ENCODE results near the gene ANO7.

DNA sequence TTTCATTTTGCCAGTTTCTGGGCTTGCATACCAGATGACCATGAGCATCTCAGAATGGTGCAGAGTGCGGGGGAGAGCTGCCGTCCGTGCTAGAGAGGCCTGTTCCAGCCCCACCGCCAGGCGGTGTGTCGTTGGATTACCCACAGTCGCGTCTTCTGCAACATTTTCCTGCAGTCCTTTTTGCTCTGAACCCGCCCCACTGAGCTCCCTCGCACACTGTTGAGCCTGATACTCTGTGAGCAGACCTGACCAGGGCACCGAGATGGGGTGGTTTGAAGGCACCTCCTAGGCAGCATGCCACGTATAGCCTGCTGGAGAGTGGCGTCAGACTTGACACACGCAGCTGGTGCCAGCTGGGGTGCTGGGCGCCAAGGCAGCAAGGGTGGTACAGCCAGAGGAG, 20.1 kb upstream of the ANO7 start:
- TF ChIP-seq EZH2phosphoT487 (IDR thresholded peaks at IDR 0.05; ENCODE audit: borderline replicate concordance, low read depth, low read length), result no peak
- TF ChIP-seq, protein P1, sequence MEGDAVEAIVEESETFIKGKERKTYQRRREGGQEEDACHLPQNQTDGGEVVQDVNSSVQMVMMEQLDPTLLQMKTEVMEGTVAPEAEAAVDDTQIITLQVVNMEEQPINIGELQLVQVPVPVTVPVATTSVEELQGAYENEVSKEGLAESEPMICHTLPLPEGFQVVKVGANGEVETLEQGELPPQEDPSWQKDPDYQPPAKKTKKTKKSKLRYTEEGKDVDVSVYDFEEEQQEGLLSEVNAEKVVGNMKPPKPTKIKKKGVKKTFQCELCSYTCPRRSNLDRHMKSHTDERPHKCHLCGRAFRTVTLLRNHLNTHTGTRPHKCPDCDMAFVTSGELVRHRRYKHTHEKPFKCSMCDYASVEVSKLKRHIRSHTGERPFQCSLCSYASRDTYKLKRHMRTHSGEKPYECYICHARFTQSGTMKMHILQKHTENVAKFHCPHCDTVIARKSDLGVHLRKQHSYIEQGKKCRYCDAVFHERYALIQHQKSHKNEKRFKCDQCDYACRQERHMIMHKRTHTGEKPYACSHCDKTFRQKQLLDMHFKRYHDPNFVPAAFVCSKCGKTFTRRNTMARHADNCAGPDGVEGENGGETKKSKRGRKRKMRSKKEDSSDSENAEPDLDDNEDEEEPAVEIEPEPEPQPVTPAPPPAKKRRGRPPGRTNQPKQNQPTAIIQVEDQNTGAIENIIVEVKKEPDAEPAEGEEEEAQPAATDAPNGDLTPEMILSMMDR (conservative IDR thresholded peaks at IDR 0.05; ENCODE audit: low read length), result no peak
